Placental pericyte (primary cell): Measurements from ENCODE around the gene NFYB. TPM values are rescaled to one million over a fixed set of nuclear protein-coding genes. Genes with fewer than 3 reads are reported as not detected.

Experiments used
- small RNA-seq: library from RNA; depleted of rRNA; stranded (forward); fragments of <200 nt; gene quantifications from one replicate; pipeline ENCODE3, GENCODE V24; 2012; ENCODE audit warnings: low replicate concordance
- total RNA-seq: library from RNA; depleted of rRNA; stranded (reverse); fragments of >200 nt; gene quantifications from 2 replicates; pipeline ENCODE4 v1.2.3, GENCODE V29; 2012

Gene NFYB
- 13.6 and 13.7 TPM in 2 replicates for total RNA-seq

DNA sequence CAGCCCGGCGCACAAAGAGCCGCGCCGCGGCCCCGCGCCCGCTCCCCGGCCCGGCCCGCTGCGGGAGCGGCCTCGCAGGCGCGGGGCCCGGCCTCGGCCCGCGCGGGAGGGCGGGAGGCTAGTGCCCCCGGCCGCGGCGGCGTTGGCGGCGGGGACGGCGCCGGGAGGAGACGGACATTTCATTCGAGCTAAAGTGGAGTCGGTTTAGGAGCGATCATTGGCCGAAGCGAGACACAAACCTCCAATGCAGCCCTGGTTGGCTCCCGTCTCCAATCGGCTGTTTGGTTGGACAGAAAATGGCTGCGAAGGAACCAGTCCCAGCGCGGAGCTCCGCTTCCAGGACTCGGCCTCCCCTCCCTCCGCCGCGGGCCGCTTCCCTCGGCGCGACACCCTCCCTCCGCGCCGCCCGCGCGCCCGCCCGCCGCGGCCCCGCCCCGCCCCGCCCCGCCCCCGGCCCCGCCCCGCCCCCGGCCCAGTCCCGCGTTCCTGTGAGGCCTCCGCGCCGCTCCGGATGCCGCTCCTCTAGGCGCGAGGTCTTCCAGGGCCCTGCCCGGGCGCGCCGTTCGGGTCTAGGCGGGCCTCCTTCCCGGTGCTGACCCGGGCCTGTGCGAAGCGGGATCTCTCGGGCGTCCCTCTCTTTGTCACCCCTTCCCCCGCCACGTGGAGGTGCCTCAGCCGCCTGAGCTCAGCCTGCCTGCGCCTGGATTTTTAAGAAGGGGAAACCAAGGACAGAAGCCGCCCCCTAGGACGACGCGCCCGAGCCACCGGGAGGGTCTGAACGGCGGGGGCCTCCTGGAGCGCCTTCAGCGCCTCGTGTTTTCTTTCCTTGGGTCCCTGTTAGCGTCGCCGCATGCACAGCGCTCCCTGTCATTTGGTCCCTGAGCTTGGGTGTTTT lies at the start of gene NFYB:
Gene NFYB (minus strand): TSS at position 309 of the 895 bp plus-strand sequence. CDS start 2,757 bp downstream, outside the sequence.

Small RNA genes lying within 50 kb of the gene (small RNA-seq; reads per million reads assigned to genes)
- not detected for gene RNA5SP370

Other genes with a start within 250 kb of the NFYB start
- 347 and 2,219 TPM in 2 replicates for gene HSP90B1, start 207.8 kb downstream of the NFYB start, total RNA-seq
- 18.6 and 29.9 TPM in 2 replicates for gene TDG, start 172.3 kb downstream of the NFYB start, total RNA-seq
- 22.5 and 28.2 TPM in 2 replicates for gene GLT8D2, start 88.0 kb downstream of the NFYB start, total RNA-seq
- 8.5 and 19.9 TPM in 2 replicates for gene HCFC2, start 73.7 kb downstream of the NFYB start, total RNA-seq
- 251 and 405 TPM in 2 replicates for gene TXNRD1, start 77.6 kb upstream of the NFYB start, total RNA-seq
- gene EID3, start 165.5 kb upstream of the NFYB start, total RNA-seq = 9.0 and 18.8 TPM in 2 replicates